Measurements from ENCODE around the gene DPP4. TPM values are rescaled to one million over a fixed set of nuclear protein-coding genes. Genes with fewer than 3 reads are reported as not detected.

Gene DPP4
- total RNA-seq, 3 donors from 2014 or later: 8.6 to 15.6 (median 15.3) TPM

GRCh38 chr2:162072976-162073887 is 783 bp downstream of the DPP4 start:
- Mint-ChIP-seq H3K4me3 (peak overlapping the region; percentile 88), H3K27me3 (ENCODE audit: low read depth) (no peaks in the 10 kb centered on the region), H3K4me1 (ENCODE audit: low read depth) (peaks cover 50% of the 10 kb centered on the region), H3K36me3 (ENCODE audit: insufficient read depth) (peaks cover 5% of the 10 kb centered on the region), H3K9me3 (peaks cover 5% of the 10 kb centered on the region)
- DNase-seq (no peak), ATAC-seq (peak; percentile 25 to 27)

- Mint-ChIP-seq H3K9me3 (no peaks in the 10 kb centered on the region), H3K27me3 (ENCODE audit: low read depth) (no peaks in the 10 kb centered on the region), H3K36me3 (ENCODE audit: insufficient read depth) (peaks cover 5% of the 10 kb centered on the region), H3K4me3 (peak overlapping the region; percentile 88), H3K4me1 (ENCODE audit: low read depth) (peaks cover 54% of the 10 kb centered on the region)
- DNase-seq: no peak
- ATAC-seq: peak; percentile 74 to 76
These were observed 1.8 kb downstream of the DPP4 start for GRCh38 chr2:162072181-162072702.

- Mint-ChIP-seq H3K4me3 (peak overlapping the region; percentile 60), H3K36me3 (ENCODE audit: insufficient read depth) (peaks cover 7% of the 10 kb centered on the region), H3K4me1 (ENCODE audit: low read depth) (peaks cover 59% of the 10 kb centered on the region), H3K27me3 (ENCODE audit: low read depth) (no peaks in the 10 kb centered on the region), H3K9me3 (no peaks in the 10 kb centered on the region)
- no peak for DNase-seq
- no peak for ATAC-seq
These were observed 3.0 kb downstream of the DPP4 start for GRCh38 chr2:162071001-162071400.

- ATAC-seq (no peak), DNase-seq (no peak)
- Mint-ChIP-seq H3K4me3 (peak overlapping the region; percentile 60), H3K27me3 (ENCODE audit: low read depth) (no peaks in the 10 kb centered on the region), H3K36me3 (ENCODE audit: insufficient read depth) (peaks cover 9% of the 10 kb centered on the region), H3K9me3 (no peaks in the 10 kb centered on the region), H3K4me1 (ENCODE audit: low read depth) (peaks cover 59% of the 10 kb centered on the region)
These were observed 3.6 kb downstream of the DPP4 start for GRCh38 chr2:162070228-162070936.

GRCh38 chr2:162069267-162069903 is 4.6 kb downstream of the DPP4 start:
- Mint-ChIP-seq H3K4me3 (no peak overlapping the region), H3K9me3 (no peaks in the 10 kb centered on the region), H3K36me3 (ENCODE audit: insufficient read depth) (peaks cover 9% of the 10 kb centered on the region), H3K4me1 (ENCODE audit: low read depth) (peaks cover 58% of the 10 kb centered on the region), H3K27me3 (ENCODE audit: low read depth) (no peaks in the 10 kb centered on the region)
- ATAC-seq (no peak), DNase-seq (no peak)

GRCh38 chr2:162067596-162067995 is 6.4 kb downstream of the DPP4 start:
- H3K4me1 Mint-ChIP-seq (ENCODE audit: low read depth): peaks cover 67% of the 10 kb centered on the region
- DNase-seq: no peak
- peaks cover 13% of the 10 kb centered on the region for H3K36me3 Mint-ChIP-seq (ENCODE audit: insufficient read depth)
- H3K27me3 Mint-ChIP-seq (ENCODE audit: low read depth): no peaks in the 10 kb centered on the region
- H3K4me3 Mint-ChIP-seq: no peak overlapping the region
- ATAC-seq: no peak
- H3K9me3 Mint-ChIP-seq: no peaks in the 10 kb centered on the region

- H3K36me3 Mint-ChIP-seq (ENCODE audit: insufficient read depth): peaks cover 14% of the 10 kb centered on the region
These were observed 8.2 kb downstream of the DPP4 start for GRCh38 chr2:162065767-162066166.

GRCh38 chr2:162063899-162064298 is 10.1 kb downstream of the DPP4 start:
- Mint-ChIP-seq H3K27me3 (ENCODE audit: low read depth) (no peaks in the 10 kb centered on the region), H3K36me3 (ENCODE audit: insufficient read depth) (peaks cover 12% of the 10 kb centered on the region), H3K4me3 (peak overlapping the region; percentile 57), H3K4me1 (ENCODE audit: low read depth) (peaks cover 63% of the 10 kb centered on the region), H3K9me3 (no peaks in the 10 kb centered on the region)
- DNase-seq (no peak), ATAC-seq (no peak)

More at GRCh38 chr2:162065767-162066166, 8.2 kb downstream of the DPP4 start:
- no peaks in the 10 kb centered on the region for H3K27me3 Mint-ChIP-seq (ENCODE audit: low read depth)
- DNase-seq (no peak), ATAC-seq (no peak)
- H3K4me3 Mint-ChIP-seq: no peak overlapping the region
- no peaks in the 10 kb centered on the region for H3K9me3 Mint-ChIP-seq
- peaks cover 60% of the 10 kb centered on the region for H3K4me1 Mint-ChIP-seq (ENCODE audit: low read depth)

GRCh38 chr2:162063281-162063680 is 10.7 kb downstream of the DPP4 start:
- Mint-ChIP-seq H3K9me3 (no peaks in the 10 kb centered on the region), H3K4me3 (peak overlapping the region; percentile 57), H3K27me3 (ENCODE audit: low read depth) (no peaks in the 10 kb centered on the region), H3K4me1 (ENCODE audit: low read depth) (peaks cover 68% of the 10 kb centered on the region), H3K36me3 (ENCODE audit: insufficient read depth) (peaks cover 12% of the 10 kb centered on the region)
- DNase-seq (no peak), ATAC-seq (no peak)

GRCh38 chr2:162062559-162062958 is 11.5 kb downstream of the DPP4 start:
- peak overlapping the region; percentile 57 for H3K4me3 Mint-ChIP-seq
- ATAC-seq: no peak

GRCh38 chr2:162061021-162061420 is 13.0 kb downstream of the DPP4 start:
- H3K9me3 Mint-ChIP-seq: no peaks in the 10 kb centered on the region
- no peak for DNase-seq

More at GRCh38 chr2:162062559-162062958, 11.5 kb downstream of the DPP4 start:
- peaks cover 12% of the 10 kb centered on the region for H3K36me3 Mint-ChIP-seq (ENCODE audit: insufficient read depth)
- DNase-seq: no peak
- no peaks in the 10 kb centered on the region for H3K27me3 Mint-ChIP-seq (ENCODE audit: low read depth)
- no peaks in the 10 kb centered on the region for H3K9me3 Mint-ChIP-seq
- H3K4me1 Mint-ChIP-seq (ENCODE audit: low read depth): peaks cover 73% of the 10 kb centered on the region

GRCh38 chr2:162060532-162060931 is 13.5 kb downstream of the DPP4 start:
- DNase-seq (no peak), ATAC-seq (no peak)
- Mint-ChIP-seq H3K4me3 (no peak overlapping the region), H3K9me3 (no peaks in the 10 kb centered on the region), H3K4me1 (ENCODE audit: low read depth) (peaks cover 85% of the 10 kb centered on the region), H3K27me3 (ENCODE audit: low read depth) (no peaks in the 10 kb centered on the region), H3K36me3 (ENCODE audit: insufficient read depth) (peaks cover 13% of the 10 kb centered on the region)

More at GRCh38 chr2:162061021-162061420, 13.0 kb downstream of the DPP4 start:
- Mint-ChIP-seq H3K36me3 (ENCODE audit: insufficient read depth) (peaks cover 15% of the 10 kb centered on the region), H3K4me1 (ENCODE audit: low read depth) (peaks cover 82% of the 10 kb centered on the region), H3K4me3 (no peak overlapping the region), H3K27me3 (ENCODE audit: low read depth) (no peaks in the 10 kb centered on the region)
- ATAC-seq: no peak

GRCh38 chr2:162058973-162059668 is 14.9 kb downstream of the DPP4 start:
- ATAC-seq (peak; percentile 85 to 89), DNase-seq (no peak)
- Mint-ChIP-seq H3K4me3 (peak overlapping the region; percentile 61), H3K36me3 (ENCODE audit: insufficient read depth) (peaks cover 13% of the 10 kb centered on the region), H3K9me3 (no peaks in the 10 kb centered on the region), H3K27me3 (ENCODE audit: low read depth) (no peaks in the 10 kb centered on the region), H3K4me1 (ENCODE audit: low read depth) (peaks cover 84% of the 10 kb centered on the region)
